Lower lobe of right lung (tissue), 2 donors: ENCODE results near the gene PSMA7. TPM values are rescaled to one million over a fixed set of nuclear protein-coding genes. Genes with fewer than 3 reads are reported as not detected.

Experiments used
- ATAC-seq, 2 donors: fragments of 200-7000 bp; cut with Tn5 transposase; one replicate each; pipeline ENCODE4 v1.9.1; 2020 to 2022; ENCODE audit warnings: mild to moderate bottlenecking in 2 of 2, moderate library complexity in 2 of 2
- DNase-seq: peaks from one replicate; pipeline ENCODE4 v3.0.0-alpha.2; 2020
- H3K27ac ChIP-seq: fragments of 200-600 bp; one replicate; pipeline ENCODE4 v1.8.0; 2022
- H3K27me3 ChIP-seq: fragments of 200-600 bp; one replicate; pipeline ENCODE4 v1.8.0; 2022; ENCODE audit warnings: low read depth
- H3K36me3 ChIP-seq: fragments of 200-600 bp; one replicate; pipeline ENCODE4 v1.8.0; 2022; ENCODE audit warnings: mild to moderate bottlenecking
- H3K4me1 ChIP-seq: fragments of 200-600 bp; one replicate; pipeline ENCODE4 v1.8.0; 2022
- H3K4me3 ChIP-seq: fragments of 200-600 bp; one replicate; pipeline ENCODE4 v1.8.0; 2022; ENCODE audit warnings: mild to moderate bottlenecking
- H3K9me3 ChIP-seq: fragments of 200-600 bp; one replicate; pipeline ENCODE4 v1.8.0; 2022
- CTCF ChIP-seq: fragments of 200-600 bp; IDR thresholded peaks from one replicate; pipeline ENCODE4 v1.8.0; 2022; ENCODE audit warnings: antibody characterized with exemption, mild to moderate bottlenecking
- intact Hi-C: fragments of 100-400 bp; cut with DNase I; formaldehyde crosslinking; loops from one replicate; pipeline ENCODE4 v1.11.0; 2022
- total RNA-seq: library from RNA; stranded (reverse); fragmentation: NEBNext Ultra II Directional; extraction: Animal tissue kit (Norgen Biotek cat#: 25700); gene quantifications from one replicate; pipeline ENCODE4 v1.2.1, GENCODE V29; 2021
- donor health status: DM: no; HTN: yes; CAD: no; lungs with severe emphysema.

PSMA7 gene
- total RNA-seq, 1 donor from 2014 or later: 223 TPM

GRCh38 chr20:62128502-62128901 lies 14.7 kb downstream of the PSMA7 start:
- ATAC-seq (no peak), DNase-seq (no peak)
- Histone ChIP-seq H3K9me3 (no peaks in the 10 kb centered on the region), H3K4me3 (no peak overlapping the region), H3K4me1 (peaks cover 30% of the 10 kb centered on the region), H3K27me3 (no peaks in the 10 kb centered on the region), H3K36me3 (peaks cover 93% of the 10 kb centered on the region), H3K27ac (no peak overlapping the region)
- intact Hi-C loops: no loop called here
- TF ChIP-seq CTCF: no peak

- no peaks in the 10 kb centered on the region for H3K9me3 ChIP-seq
- H3K4me3 ChIP-seq: no peak overlapping the region
- ATAC-seq (no peak), DNase-seq (no peak)
- no peak overlapping the region for H3K27ac ChIP-seq
- no peak for TF ChIP-seq CTCF
- peaks cover 28% of the 10 kb centered on the region for H3K4me1 ChIP-seq
- H3K36me3 ChIP-seq: peaks cover 86% of the 10 kb centered on the region
- intact Hi-C loops: no loop called here
- no peaks in the 10 kb centered on the region for H3K27me3 ChIP-seq
These were observed 15.4 kb downstream of the PSMA7 start for GRCh38 chr20:62127799-62128198.

GRCh38 chr20:62126141-62126540 lies 17.1 kb downstream of the PSMA7 start:
- TF ChIP-seq CTCF: no peak
- Histone ChIP-seq H3K4me1 (peaks cover 18% of the 10 kb centered on the region), H3K27ac (no peak overlapping the region), H3K4me3 (no peak overlapping the region), H3K27me3 (no peaks in the 10 kb centered on the region), H3K36me3 (peaks cover 70% of the 10 kb centered on the region), H3K9me3 (no peaks in the 10 kb centered on the region)
- ATAC-seq: no peak
- intact Hi-C loops: no loop called here
- DNase-seq: no peak

- ATAC-seq: peak in 1 of 2 donors; percentile 30
- TF ChIP-seq CTCF: no peak
- Histone ChIP-seq H3K9me3 (no peaks in the 10 kb centered on the region), H3K27me3 (no peaks in the 10 kb centered on the region), H3K4me3 (peak overlapping the region; percentile 78), H3K4me1 (peaks cover 25% of the 10 kb centered on the region), H3K27ac (peak overlapping the region; percentile 81), H3K36me3 (peaks cover 44% of the 10 kb centered on the region)
- intact Hi-C loops: no loop called here
- DNase-seq: no peak
These were observed 19.6 kb downstream of the PSMA7 start for GRCh38 chr20:62123450-62124118.

- intact Hi-C loops: no loop called here
These were observed 20.3 kb downstream of the PSMA7 start for GRCh38 chr20:62122654-62123449.

More at GRCh38 chr20:62122654-62123449, 20.3 kb downstream of the PSMA7 start:
- Histone ChIP-seq H3K9me3 (no peaks in the 10 kb centered on the region), H3K27me3 (no peaks in the 10 kb centered on the region), H3K4me1 (peaks cover 25% of the 10 kb centered on the region), H3K36me3 (peaks cover 37% of the 10 kb centered on the region), H3K27ac (peak overlapping the region; percentile 81), H3K4me3 (peak overlapping the region; percentile 78)
- no peak for DNase-seq
- peak; percentile 41 to 59 for ATAC-seq
- TF ChIP-seq CTCF: no peak
